Uterus (tissue), 2 donors: ENCODE data around the gene VWA5B2.
A peak's percentile ranks its signal among the peaks of the same experiment; 100 is the strongest.

ENCODE experiments used
- POLR2A ChIP-seq, 2 donors: fragments of 450-650 bp; IDR thresholded peaks; one replicate each; pipeline ENCODE4 v1.6.1; 2016; ENCODE audit warnings: antibody characterized with exemption in 2 of 2, mild to moderate bottlenecking in 1 of 2, moderate library complexity in 1 of 2
- TF ChIP-seq, protein P1 (sequence below), 4 experiments: fragments of 200-600 bp in 2 of 4; fragments of 450-650 bp in 2 of 4; sonication (generic) in 2 of 4; IDR thresholded peaks; one replicate each; pipeline ENCODE4 v1.5.1; 2016 to 2019; ENCODE audit warnings: antibody characterized with exemption in 4 of 4, mild to moderate bottlenecking in 2 of 4, moderate library complexity in 1 of 4

GRCh38 chr3:184289426-184289938 lies 60.1 kb downstream of the VWA5B2 start:
- TF ChIP-seq, protein P1, sequence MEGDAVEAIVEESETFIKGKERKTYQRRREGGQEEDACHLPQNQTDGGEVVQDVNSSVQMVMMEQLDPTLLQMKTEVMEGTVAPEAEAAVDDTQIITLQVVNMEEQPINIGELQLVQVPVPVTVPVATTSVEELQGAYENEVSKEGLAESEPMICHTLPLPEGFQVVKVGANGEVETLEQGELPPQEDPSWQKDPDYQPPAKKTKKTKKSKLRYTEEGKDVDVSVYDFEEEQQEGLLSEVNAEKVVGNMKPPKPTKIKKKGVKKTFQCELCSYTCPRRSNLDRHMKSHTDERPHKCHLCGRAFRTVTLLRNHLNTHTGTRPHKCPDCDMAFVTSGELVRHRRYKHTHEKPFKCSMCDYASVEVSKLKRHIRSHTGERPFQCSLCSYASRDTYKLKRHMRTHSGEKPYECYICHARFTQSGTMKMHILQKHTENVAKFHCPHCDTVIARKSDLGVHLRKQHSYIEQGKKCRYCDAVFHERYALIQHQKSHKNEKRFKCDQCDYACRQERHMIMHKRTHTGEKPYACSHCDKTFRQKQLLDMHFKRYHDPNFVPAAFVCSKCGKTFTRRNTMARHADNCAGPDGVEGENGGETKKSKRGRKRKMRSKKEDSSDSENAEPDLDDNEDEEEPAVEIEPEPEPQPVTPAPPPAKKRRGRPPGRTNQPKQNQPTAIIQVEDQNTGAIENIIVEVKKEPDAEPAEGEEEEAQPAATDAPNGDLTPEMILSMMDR (IDR thresholded peaks at IDR 0.05): peak; percentile 7 to 31 (median 22)
- TF ChIP-seq POLR2A (IDR thresholded peaks at IDR 0.05): no peak
